GM12878 (cell line): ENCODE data around the gene IPP.

ENCODE experiments used
- EED ChIP-seq: sonication (generic); IDR thresholded peaks from 2 replicates; pipeline ENCODE4 v1.6.1; 2016; ENCODE audit warnings: antibody characterized with exemption, low read depth
- POLR2AphosphoS2 ChIP-seq: IDR thresholded peaks from 2 replicates; pipeline ENCODE4 v1.6.1; 2011; ENCODE audit warnings: low read depth, mild to moderate bottlenecking, low read length, improper control_type of control experiment, moderate library complexity
- TF ChIP-seq, protein P1 (sequence below): fragments of 450-650 bp; IDR thresholded peaks from 2 replicates; pipeline ENCODE4 v1.6.1; 2014; ENCODE audit warnings: mild to moderate bottlenecking
- TF ChIP-seq, protein P2 (sequence below), 3 experiments: IDR thresholded peaks in 2 of 3; conservative IDR thresholded peaks in 1 of 3; 2 replicates each; pipeline ENCODE4 v1.5.1; 2011; ENCODE audit warnings: low read depth in 3 of 3, low read length in 3 of 3, mild to moderate bottlenecking in 3 of 3, control low read depth in 2 of 3, moderate library complexity in 2 of 3, inconsistent platforms in 1 of 3, mixed read lengths in 1 of 3; ENCODE audit not compliant: control insufficient read depth in 2 of 3, insufficient read depth in 1 of 3; ENCODE audit errors: extremely low read depth in 1 of 3

DNA sequence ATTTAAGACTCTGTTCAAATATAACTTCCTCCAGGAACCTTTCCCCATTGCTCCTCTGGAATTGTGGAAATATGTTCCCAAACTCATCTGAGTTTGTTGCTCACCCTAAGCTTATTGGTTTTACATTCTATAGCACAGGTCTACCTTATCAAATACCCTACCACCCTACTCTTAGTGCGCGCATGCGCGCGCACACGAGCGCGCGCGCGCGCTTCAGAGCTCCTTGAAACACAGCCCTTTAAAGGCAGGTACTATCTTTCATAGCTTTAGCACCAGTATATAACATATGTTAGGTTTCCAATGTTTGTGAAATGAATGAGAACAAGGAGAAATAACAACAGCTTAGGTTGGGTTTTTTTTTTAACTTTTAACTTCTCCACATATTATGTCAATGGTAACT lies 3.5 kb downstream of the IPP start:
- TF ChIP-seq POLR2AphosphoS2 (no peak), EED (no peak)
- TF ChIP-seq, protein P1, sequence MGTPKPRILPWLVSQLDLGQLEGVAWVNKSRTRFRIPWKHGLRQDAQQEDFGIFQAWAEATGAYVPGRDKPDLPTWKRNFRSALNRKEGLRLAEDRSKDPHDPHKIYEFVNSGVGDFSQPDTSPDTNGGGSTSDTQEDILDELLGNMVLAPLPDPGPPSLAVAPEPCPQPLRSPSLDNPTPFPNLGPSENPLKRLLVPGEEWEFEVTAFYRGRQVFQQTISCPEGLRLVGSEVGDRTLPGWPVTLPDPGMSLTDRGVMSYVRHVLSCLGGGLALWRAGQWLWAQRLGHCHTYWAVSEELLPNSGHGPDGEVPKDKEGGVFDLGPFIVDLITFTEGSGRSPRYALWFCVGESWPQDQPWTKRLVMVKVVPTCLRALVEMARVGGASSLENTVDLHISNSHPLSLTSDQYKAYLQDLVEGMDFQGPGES = no peak
- TF ChIP-seq, protein P2, sequence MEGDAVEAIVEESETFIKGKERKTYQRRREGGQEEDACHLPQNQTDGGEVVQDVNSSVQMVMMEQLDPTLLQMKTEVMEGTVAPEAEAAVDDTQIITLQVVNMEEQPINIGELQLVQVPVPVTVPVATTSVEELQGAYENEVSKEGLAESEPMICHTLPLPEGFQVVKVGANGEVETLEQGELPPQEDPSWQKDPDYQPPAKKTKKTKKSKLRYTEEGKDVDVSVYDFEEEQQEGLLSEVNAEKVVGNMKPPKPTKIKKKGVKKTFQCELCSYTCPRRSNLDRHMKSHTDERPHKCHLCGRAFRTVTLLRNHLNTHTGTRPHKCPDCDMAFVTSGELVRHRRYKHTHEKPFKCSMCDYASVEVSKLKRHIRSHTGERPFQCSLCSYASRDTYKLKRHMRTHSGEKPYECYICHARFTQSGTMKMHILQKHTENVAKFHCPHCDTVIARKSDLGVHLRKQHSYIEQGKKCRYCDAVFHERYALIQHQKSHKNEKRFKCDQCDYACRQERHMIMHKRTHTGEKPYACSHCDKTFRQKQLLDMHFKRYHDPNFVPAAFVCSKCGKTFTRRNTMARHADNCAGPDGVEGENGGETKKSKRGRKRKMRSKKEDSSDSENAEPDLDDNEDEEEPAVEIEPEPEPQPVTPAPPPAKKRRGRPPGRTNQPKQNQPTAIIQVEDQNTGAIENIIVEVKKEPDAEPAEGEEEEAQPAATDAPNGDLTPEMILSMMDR (IDR thresholded peaks at IDR 0.05 in 2 of 3, conservative IDR thresholded peaks at IDR 0.05 in 1 of 3; ENCODE audit: control insufficient read depth in 2 of 3, extremely low read depth in 1 of 3, insufficient read depth in 1 of 3, low read depth in 3 of 3, low read length in 3 of 3) = no peak
